Measurements from ENCODE around the gene C10orf120. TPM values are rescaled to one million over a fixed set of nuclear protein-coding genes. Genes with fewer than 3 reads are reported as not detected.

C10orf120 gene
- total and polyA plus RNA-seq, 8 donors = 0.12 to 0.23 (median 0.19) TPM; not detected in 3

DNA sequence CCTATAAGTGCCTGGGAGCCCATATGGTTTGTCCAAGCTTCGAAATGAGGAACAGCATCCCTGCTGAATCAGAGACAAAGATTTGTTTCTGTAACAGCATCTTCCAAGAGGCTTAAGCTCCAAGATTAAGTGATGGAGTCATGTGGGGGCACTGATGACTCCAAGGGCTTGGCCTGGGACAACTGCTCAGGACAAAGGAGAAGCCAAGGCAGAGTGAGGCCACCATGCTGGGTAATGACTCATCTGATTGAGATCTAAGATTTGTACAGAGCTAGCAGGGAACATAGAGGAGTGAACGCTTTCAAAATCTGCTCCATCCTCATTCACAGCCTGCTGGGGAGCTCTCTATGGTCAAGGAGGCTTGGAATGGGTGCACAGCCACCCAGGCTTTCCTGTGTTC is 49.3 kb downstream of the C10orf120 start:
- no peak for ATAC-seq
- intact Hi-C loops (cut with DNase I) = loop anchor here in 1 of 3 donors (5.0 kb wide), 1 partner anchor 37 kb away; no protein-coding TSS in a partner anchor
- DNase-seq = no peak
- WGBS, 2 donors = 92 to 97% methylated on average over 2 of the region's 2 CpGs
- Histone ChIP-seq H3K27ac (no peak overlapping the region), H3K9me3 (no peaks in the 10 kb centered on the region), H3K4me1 (peaks cover 0 to 9% (median 0%) of the 10 kb centered on the region in 3 donors), H3K4me3 (no peak overlapping the region), H3K36me3 (no peaks in the 10 kb centered on the region), H3K27me3 (no peaks in the 10 kb centered on the region)
- no peak for TF ChIP-seq CTCF (IDR thresholded peaks at IDR 0.05)
- no peak for FAIRE-seq

- TF ChIP-seq CTCF (IDR thresholded peaks at IDR 0.05) = no peak
- Histone ChIP-seq H3K27me3 (no peaks in the 10 kb centered on the region), H3K4me1 (peaks cover 0 to 9% (median 0%) of the 10 kb centered on the region in 3 donors), H3K27ac (no peak overlapping the region), H3K4me3 (no peak overlapping the region), H3K36me3 (no peaks in the 10 kb centered on the region), H3K9me3 (no peaks in the 10 kb centered on the region)
- intact Hi-C loops (cut with DNase I) = loop anchor here in 1 of 3 donors (5.0 kb wide), 2 partner anchors 37 to 57 kb away; no protein-coding TSS in a partner anchor
- ATAC-seq (no peak), DNase-seq (no peak), FAIRE-seq (no peak)
- 73 to 82% methylated on average over 5 of the region's 5 CpGs for WGBS, 2 donors
These were observed 49.7 kb downstream of the C10orf120 start for GRCh38 chr10:122649903-122650302.

DNA sequence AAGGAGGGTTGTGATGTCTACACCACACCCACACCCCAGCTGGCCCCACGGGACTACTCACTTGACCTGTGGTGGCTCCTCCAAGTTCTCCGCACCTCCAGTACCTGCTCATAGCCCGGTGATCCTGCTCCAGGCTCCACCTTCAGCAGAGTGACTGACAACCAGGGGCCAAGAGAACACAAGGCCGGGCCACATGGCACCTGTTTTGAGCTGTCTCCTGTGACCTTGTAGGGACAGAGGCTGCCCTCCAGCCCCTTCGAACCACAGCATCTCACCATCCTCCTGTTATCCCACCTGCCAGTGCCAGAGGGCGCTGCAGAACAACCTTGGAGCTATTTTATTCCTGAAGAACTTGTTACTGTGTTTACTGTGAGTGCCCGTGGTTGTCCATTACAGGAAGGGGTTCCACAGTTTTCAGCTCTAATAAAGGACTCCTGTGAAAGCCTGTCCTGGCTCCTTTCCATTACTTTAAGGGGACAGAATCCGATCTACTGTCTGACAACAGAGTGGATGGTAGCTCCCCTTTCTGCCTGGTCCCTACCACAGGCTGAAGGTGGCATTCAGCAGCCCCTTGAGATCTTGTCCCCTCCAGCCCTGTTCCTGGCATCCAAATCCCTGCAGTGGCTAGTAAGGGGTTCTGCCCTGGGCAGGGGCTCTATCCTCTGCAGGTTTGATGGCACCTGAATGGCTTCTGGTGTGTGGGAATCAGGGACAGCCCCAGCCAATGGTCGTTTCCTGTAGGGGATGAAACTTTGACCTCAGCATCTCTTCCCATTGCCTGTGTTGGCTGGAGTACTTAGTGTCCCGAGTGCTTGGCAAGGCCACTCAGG is 50.8 kb downstream of the C10orf120 start:
- DNase-seq (peak; percentile 45 to 81 (median 76)), FAIRE-seq (no peak), ATAC-seq (peak; percentile 84 to 97 (median 92))
- Histone ChIP-seq H3K4me1 (peaks cover 0 to 6% (median 0%) of the 10 kb centered on the region in 3 donors), H3K36me3 (no peaks in the 10 kb centered on the region), H3K27ac (no peak overlapping the region), H3K4me3 (no peak overlapping the region), H3K9me3 (no peaks in the 10 kb centered on the region), H3K27me3 (no peaks in the 10 kb centered on the region)
- 21% methylated on average over 10 of the region's 10 CpGs for WGBS, 2 donors
- intact Hi-C loops (cut with DNase I) = loop anchor here in 1 of 3 donors (5.0 kb wide), 1 partner anchor 58 kb away; no protein-coding TSS in a partner anchor
- peak; percentile 71 to 82 (median 78) for TF ChIP-seq CTCF (IDR thresholded peaks at IDR 0.05)

Other genes with a start within 250 kb of the C10orf120 start
- gene ARMS2, start 245.2 kb downstream of the C10orf120 start, total RNA-seq = not detected
- not detected for gene ARMS2, start 245.2 kb downstream of the C10orf120 start, polyA plus RNA-seq
- gene HTRA1, start 238.3 kb downstream of the C10orf120 start, total RNA-seq = 10 to 100 TPM; 10.4 to 83.0 (median 21.7) TPM
- 10 to 100 TPM; 19.2 to 20.0 TPM for gene HTRA1, start 238.3 kb downstream of the C10orf120 start, polyA plus RNA-seq
- 10 to 100 TPM in 2 of 6 donors, 1 to 10 TPM in 3, under 1 TPM in 1; 0.43 to 24.4 (median 4.2) TPM for gene DMBT1, start 139.1 kb downstream of the C10orf120 start, total RNA-seq
- under 1 TPM; 0.23 to 0.65 TPM for gene DMBT1, start 139.1 kb downstream of the C10orf120 start, polyA plus RNA-seq
- gene CUZD1, start 146.0 kb upstream of the C10orf120 start, total RNA-seq = 1,000 to 10,000 TPM in 4 of 6 donors, 100 to 1,000 TPM in 2; 734 to 3,085 (median 1,884) TPM
- gene CUZD1, start 146.0 kb upstream of the C10orf120 start, polyA plus RNA-seq = 1,000 to 10,000 TPM; 2,023 to 2,052 TPM
- gene FAM24B, start 179.7 kb upstream of the C10orf120 start, total RNA-seq = 1 to 10 TPM; 3.5 to 5.1 (median 4.8) TPM
- 1 to 10 TPM; 6.8 to 7.1 TPM for gene FAM24B, start 179.7 kb upstream of the C10orf120 start, polyA plus RNA-seq
- not detected for gene FAM24A, start 210.8 kb upstream of the C10orf120 start, total RNA-seq
- not detected for gene FAM24A, start 210.8 kb upstream of the C10orf120 start, polyA plus RNA-seq

All from pancreas (tissue), 10 donors.